Measurements from ENCODE around the gene TARM1.

The TARM1 gene

DNA sequence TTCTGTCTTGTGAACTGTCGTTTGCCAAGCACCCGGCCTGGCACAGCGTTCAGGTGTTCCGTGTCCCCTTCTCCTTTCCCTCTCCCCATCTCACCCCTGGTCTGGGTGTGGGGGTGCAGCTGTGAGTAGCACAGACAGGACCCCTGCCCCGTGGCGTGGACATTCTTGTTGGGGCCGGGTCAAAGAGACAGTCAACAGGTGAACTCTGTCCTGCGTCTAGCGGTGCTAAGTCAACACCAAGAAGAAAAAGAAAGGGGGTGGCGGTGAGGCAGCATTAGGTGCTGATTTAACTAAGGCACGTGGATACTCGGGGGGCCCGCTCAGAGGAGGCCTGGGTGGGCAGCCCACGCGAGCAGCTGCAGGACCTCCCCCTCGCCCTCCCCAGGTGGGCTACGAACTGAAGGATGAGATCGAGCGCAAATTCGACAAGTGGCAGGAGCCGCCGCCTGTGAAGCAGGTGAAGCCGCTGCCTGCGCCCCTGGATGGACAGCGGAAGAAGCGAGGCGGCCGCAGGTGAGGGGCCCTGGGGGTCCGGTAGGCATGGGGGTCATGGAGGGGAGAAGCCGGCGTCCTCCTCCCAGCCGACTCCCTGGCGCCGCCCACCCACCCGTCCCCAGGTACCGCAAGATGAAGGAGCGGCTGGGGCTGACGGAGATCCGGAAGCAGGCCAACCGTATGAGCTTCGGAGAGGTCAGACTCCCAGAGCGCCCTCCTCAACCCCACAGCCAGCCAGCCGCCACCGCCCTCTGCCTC is 46.7 kb upstream of the TARM1 start:
- Histone ChIP-seq H3K27ac (ENCODE audit: low read length, poor library complexity, severe bottlenecking) (no peak overlapping the region), H3K4me2 (ENCODE audit: low read length, poor library complexity, severe bottlenecking) (no peak overlapping the region), H3K9me3 (ENCODE audit: control insufficient read depth, low read length) (no peaks in the 10 kb centered on the region), H3K14ac (ENCODE audit: low read length in 2 of 2) (no peak overlapping the region), H3K4me1 (ENCODE audit: control insufficient read depth, insufficient read depth, low read depth, low read length) (no peaks in the 10 kb centered on the region), H3K4ac (ENCODE audit: low read depth in 1 of 2, low read length in 2 of 2) (no peak overlapping the region), H2BK12ac (ENCODE audit: low read length in 2 of 2) (no peak overlapping the region), H2BK15ac (ENCODE audit: low read depth, poor library complexity, severe bottlenecking) (no peak overlapping the region), H3K4me3 (ENCODE audit: insufficient read depth in 1 of 2, low read depth in 1 of 2, low read length in 2 of 2) (no peak overlapping the region), H2AFZ (ENCODE audit: low read depth, low read length) (no peak overlapping the region), H3K23ac (ENCODE audit: low read length in 2 of 2) (no peak overlapping the region), H2BK5ac (ENCODE audit: low read depth, low read length, poor library complexity, severe bottlenecking) (no peak overlapping the region), H4K91ac (ENCODE audit: low read length) (no peak overlapping the region), H3K79me1 (replicated peaks; ENCODE audit: low read length, poor library complexity, severe bottlenecking) (peaks cover 6% of the 10 kb centered on the region), H2BK120ac (ENCODE audit: low read depth, low read length) (no peak overlapping the region), H3K18ac (ENCODE audit: low read depth in 1 of 2, low read length in 2 of 2) (no peak overlapping the region), H3K9ac (ENCODE audit: low read length) (no peak overlapping the region), H4K8ac (ENCODE audit: low read length) (no peak overlapping the region), H2AK5ac (ENCODE audit: low read length, severe bottlenecking) (no peak overlapping the region), H3K36me3 (ENCODE audit: control insufficient read depth in 1 of 2, insufficient read depth in 2 of 2, low read depth in 1 of 2, low read length in 2 of 2) (peaks cover 75 to 87% of the 10 kb centered on the region in 2 experiments), H3K27me3 (ENCODE audit: control insufficient read depth in 1 of 2, insufficient read depth in 1 of 2, low read length in 2 of 2) (no peaks in the 10 kb centered on the region)
- WGBS = 94% methylated on average over 37 of the region's 44 CpGs
- DNase-seq = no peak

DNA sequence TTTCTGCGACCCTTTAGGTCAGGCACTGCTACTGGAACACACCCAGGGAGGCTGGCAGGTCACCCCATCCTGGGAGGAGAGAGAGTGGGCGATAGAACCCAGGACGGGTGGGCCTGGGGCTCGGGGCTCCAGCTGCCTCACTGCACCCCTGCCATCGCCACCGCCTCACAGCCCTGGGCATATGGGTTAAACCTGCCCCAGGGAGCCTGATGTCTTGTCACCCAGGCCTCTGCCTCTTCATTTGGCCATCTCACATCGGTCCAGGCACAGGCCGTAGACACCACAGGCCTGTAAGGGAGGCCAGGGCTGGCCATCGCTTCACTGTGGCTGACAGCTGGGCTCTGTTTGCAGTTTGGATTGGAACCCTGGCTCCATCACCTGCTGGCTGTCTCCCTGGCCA is 44.5 kb upstream of the TARM1 start:
- Histone ChIP-seq H3K4me1 (ENCODE audit: control insufficient read depth, insufficient read depth, low read depth, low read length) (no peaks in the 10 kb centered on the region), H3K27me3 (ENCODE audit: control insufficient read depth in 1 of 2, insufficient read depth in 1 of 2, low read length in 2 of 2) (no peaks in the 10 kb centered on the region), H3K9me3 (ENCODE audit: control insufficient read depth, low read length) (no peaks in the 10 kb centered on the region), H3K9ac (ENCODE audit: low read length) (no peak overlapping the region), H2BK120ac (ENCODE audit: low read depth, low read length) (no peak overlapping the region), H3K18ac (ENCODE audit: low read depth in 1 of 2, low read length in 2 of 2) (no peak overlapping the region), H3K4ac (ENCODE audit: low read depth in 1 of 2, low read length in 2 of 2) (no peak overlapping the region), H2AK5ac (ENCODE audit: low read length, severe bottlenecking) (no peak overlapping the region), H2BK12ac (ENCODE audit: low read length in 2 of 2) (no peak overlapping the region), H4K8ac (ENCODE audit: low read length) (no peak overlapping the region), H3K23ac (ENCODE audit: low read length in 2 of 2) (no peak overlapping the region), H2AFZ (ENCODE audit: low read depth, low read length) (no peak overlapping the region), H3K4me3 (ENCODE audit: insufficient read depth in 1 of 2, low read depth in 1 of 2, low read length in 2 of 2) (no peak overlapping the region), H3K4me2 (ENCODE audit: low read length, poor library complexity, severe bottlenecking) (no peak overlapping the region), H3K14ac (ENCODE audit: low read length in 2 of 2) (no peak overlapping the region), H3K27ac (ENCODE audit: low read length, poor library complexity, severe bottlenecking) (no peak overlapping the region), H2BK15ac (ENCODE audit: low read depth, poor library complexity, severe bottlenecking) (no peak overlapping the region), H2BK5ac (ENCODE audit: low read depth, low read length, poor library complexity, severe bottlenecking) (no peak overlapping the region), H3K36me3 (ENCODE audit: control insufficient read depth in 1 of 2, insufficient read depth in 2 of 2, low read depth in 1 of 2, low read length in 2 of 2) (peaks cover 81 to 96% of the 10 kb centered on the region in 2 experiments), H4K91ac (ENCODE audit: low read length) (no peak overlapping the region), H3K79me1 (replicated peaks; ENCODE audit: low read length, poor library complexity, severe bottlenecking) (peaks cover 12% of the 10 kb centered on the region)
- no peak for DNase-seq
- WGBS = 96% methylated on average over 9 of the region's 9 CpGs

DNA sequence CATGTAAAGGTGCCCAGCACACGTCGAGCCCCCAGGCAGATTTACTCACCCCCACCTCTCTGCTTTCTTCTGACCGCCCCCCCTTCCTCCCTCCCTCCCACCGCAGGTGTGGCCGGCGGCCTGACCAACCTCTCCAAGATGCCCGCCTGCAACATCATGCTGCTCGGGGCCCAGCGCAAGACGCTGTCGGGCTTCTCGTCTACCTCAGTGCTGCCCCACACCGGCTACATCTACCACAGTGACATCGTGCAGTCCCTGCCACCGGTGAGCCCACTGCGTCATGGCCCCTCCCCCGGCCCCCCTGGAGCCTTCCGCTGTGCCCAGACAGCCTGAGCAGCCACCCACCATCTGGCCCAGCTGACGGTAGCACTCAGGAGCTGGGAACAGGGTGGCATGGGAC is 43.2 kb upstream of the TARM1 start:
- Histone ChIP-seq H3K9ac (ENCODE audit: low read length) (no peak overlapping the region), H3K14ac (ENCODE audit: low read length in 2 of 2) (no peak overlapping the region), H3K4me2 (ENCODE audit: low read length, poor library complexity, severe bottlenecking) (no peak overlapping the region), H2BK120ac (ENCODE audit: low read depth, low read length) (no peak overlapping the region), H3K18ac (ENCODE audit: low read depth in 1 of 2, low read length in 2 of 2) (no peak overlapping the region), H3K27me3 (ENCODE audit: control insufficient read depth in 1 of 2, insufficient read depth in 1 of 2, low read length in 2 of 2) (no peaks in the 10 kb centered on the region), H3K23ac (ENCODE audit: low read length in 2 of 2) (no peak overlapping the region), H3K4me3 (ENCODE audit: insufficient read depth in 1 of 2, low read depth in 1 of 2, low read length in 2 of 2) (no peak overlapping the region), H4K8ac (ENCODE audit: low read length) (no peak overlapping the region), H4K91ac (ENCODE audit: low read length) (no peak overlapping the region), H3K79me1 (replicated peaks; ENCODE audit: low read length, poor library complexity, severe bottlenecking) (peaks cover 22% of the 10 kb centered on the region), H3K9me3 (ENCODE audit: control insufficient read depth, low read length) (no peaks in the 10 kb centered on the region), H3K4ac (ENCODE audit: low read depth in 1 of 2, low read length in 2 of 2) (no peak overlapping the region), H2BK12ac (ENCODE audit: low read length in 2 of 2) (no peak overlapping the region), H2AK5ac (ENCODE audit: low read length, severe bottlenecking) (no peak overlapping the region), H2BK5ac (ENCODE audit: low read depth, low read length, poor library complexity, severe bottlenecking) (no peak overlapping the region), H2AFZ (ENCODE audit: low read depth, low read length) (no peak overlapping the region), H3K4me1 (ENCODE audit: control insufficient read depth, insufficient read depth, low read depth, low read length) (no peaks in the 10 kb centered on the region), H2BK15ac (ENCODE audit: low read depth, poor library complexity, severe bottlenecking) (no peak overlapping the region), H3K27ac (ENCODE audit: low read length, poor library complexity, severe bottlenecking) (no peak overlapping the region), H3K36me3 (ENCODE audit: control insufficient read depth in 1 of 2, insufficient read depth in 2 of 2, low read depth in 1 of 2, low read length in 2 of 2) (peaks cover 86 to 100% of the 10 kb centered on the region in 2 experiments)
- no peak for DNase-seq
- WGBS = 98% methylated on average over 19 of the region's 19 CpGs

DNA sequence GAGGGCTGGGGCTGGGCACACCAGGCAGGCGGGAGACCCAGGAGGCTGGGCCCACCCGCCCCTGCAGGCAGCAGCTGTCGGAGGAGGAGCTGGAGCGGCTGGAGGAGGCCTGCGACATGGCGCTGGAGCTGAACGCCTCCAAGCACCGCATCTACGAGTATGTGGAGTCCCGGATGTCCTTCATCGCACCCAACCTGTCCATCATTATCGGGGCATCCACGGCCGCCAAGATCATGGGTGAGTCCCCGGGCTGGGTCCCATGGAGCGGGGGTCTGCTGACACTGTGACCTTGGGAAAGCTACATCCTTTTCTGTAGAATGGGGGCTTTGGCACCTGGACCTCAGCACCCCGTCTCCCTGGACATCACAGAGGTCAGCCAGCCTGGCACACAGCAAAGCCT is 42.5 kb upstream of the TARM1 start:
- Histone ChIP-seq H2AK5ac (ENCODE audit: low read length, severe bottlenecking) (no peak overlapping the region), H3K4me3 (ENCODE audit: insufficient read depth in 1 of 2, low read depth in 1 of 2, low read length in 2 of 2) (no peak overlapping the region), H4K8ac (ENCODE audit: low read length) (no peak overlapping the region), H2BK120ac (ENCODE audit: low read depth, low read length) (no peak overlapping the region), H2BK12ac (ENCODE audit: low read length in 2 of 2) (no peak overlapping the region), H3K79me1 (replicated peaks; ENCODE audit: low read length, poor library complexity, severe bottlenecking) (peaks cover 22% of the 10 kb centered on the region), H3K9ac (ENCODE audit: low read length) (no peak overlapping the region), H2AFZ (ENCODE audit: low read depth, low read length) (no peak overlapping the region), H3K9me3 (ENCODE audit: control insufficient read depth, low read length) (no peaks in the 10 kb centered on the region), H3K27ac (ENCODE audit: low read length, poor library complexity, severe bottlenecking) (no peak overlapping the region), H3K4ac (ENCODE audit: low read depth in 1 of 2, low read length in 2 of 2) (no peak overlapping the region), H3K36me3 (ENCODE audit: control insufficient read depth in 1 of 2, insufficient read depth in 2 of 2, low read depth in 1 of 2, low read length in 2 of 2) (peaks cover 85 to 94% of the 10 kb centered on the region in 2 experiments), H4K91ac (ENCODE audit: low read length) (no peak overlapping the region), H3K4me1 (ENCODE audit: control insufficient read depth, insufficient read depth, low read depth, low read length) (no peaks in the 10 kb centered on the region), H2BK15ac (ENCODE audit: low read depth, poor library complexity, severe bottlenecking) (no peak overlapping the region), H3K27me3 (ENCODE audit: control insufficient read depth in 1 of 2, insufficient read depth in 1 of 2, low read length in 2 of 2) (no peaks in the 10 kb centered on the region), H3K18ac (ENCODE audit: low read depth in 1 of 2, low read length in 2 of 2) (no peak overlapping the region), H3K14ac (ENCODE audit: low read length in 2 of 2) (no peak overlapping the region), H3K4me2 (ENCODE audit: low read length, poor library complexity, severe bottlenecking) (no peak overlapping the region), H3K23ac (ENCODE audit: low read length in 2 of 2) (no peak overlapping the region), H2BK5ac (ENCODE audit: low read depth, low read length, poor library complexity, severe bottlenecking) (no peak overlapping the region)
- no peak for DNase-seq
- 97% methylated on average over 17 of the region's 17 CpGs for WGBS
